Endothelial cell of umbilical vein (primary cell): ENCODE results near the gene SCRN1.

Source experiments
- CTCF ChIP-seq, 2 donors: IDR thresholded peaks; 1 replicate in 1 of 2; 2 replicates in 1 of 2; pipeline ENCODE4 v1.5.1; 2011; ENCODE audit warnings: low read length in 2 of 2, mild to moderate bottlenecking in 2 of 2, moderate library complexity in 2 of 2, control low read depth in 1 of 2, inconsistent platforms in 1 of 2, low read depth in 1 of 2; ENCODE audit not compliant: insufficient read depth in 1 of 2; ENCODE audit errors: extremely low read depth in 1 of 2
- EZH2 ChIP-seq: IDR thresholded peaks from 2 replicates; pipeline ENCODE4 v1.6.1; 2012; ENCODE audit warnings: borderline replicate concordance, low read depth, mild to moderate bottlenecking, moderate library complexity, low read length, inconsistent platforms; ENCODE audit not compliant: severe bottlenecking
- POLR2A ChIP-seq: IDR thresholded peaks from 2 replicates; pipeline ENCODE4 v1.6.1; 2012; ENCODE audit warnings: low read depth, mild to moderate bottlenecking, control low read depth, low read length
- POLR2AphosphoS5 ChIP-seq: IDR thresholded peaks from 2 replicates; pipeline ENCODE4 v1.6.1; 2012; ENCODE audit warnings: low read depth, mild to moderate bottlenecking, control low read depth, low read length, moderate library complexity; ENCODE audit not compliant: insufficient read depth

- no peak for TF ChIP-seq CTCF (IDR thresholded peaks at IDR 0.05; ENCODE audit: extremely low read depth in 1 of 2, insufficient read depth in 1 of 2, low read depth in 1 of 2, low read length in 2 of 2)
- no peak for TF ChIP-seq EZH2
- no peak for TF ChIP-seq POLR2AphosphoS5
- TF ChIP-seq POLR2A: no peak
Measured at GRCh38 chr7:29906200-29907022, 83.2 kb downstream of the SCRN1 start.
